ENCODE results near the gene NFE2.
"Not testable (repeated sequence)": the region's sequence is repeated elsewhere in the genome, so short reads cannot be mapped to it uniquely, and the experiment has no call there.

Gene NFE2

DNA sequence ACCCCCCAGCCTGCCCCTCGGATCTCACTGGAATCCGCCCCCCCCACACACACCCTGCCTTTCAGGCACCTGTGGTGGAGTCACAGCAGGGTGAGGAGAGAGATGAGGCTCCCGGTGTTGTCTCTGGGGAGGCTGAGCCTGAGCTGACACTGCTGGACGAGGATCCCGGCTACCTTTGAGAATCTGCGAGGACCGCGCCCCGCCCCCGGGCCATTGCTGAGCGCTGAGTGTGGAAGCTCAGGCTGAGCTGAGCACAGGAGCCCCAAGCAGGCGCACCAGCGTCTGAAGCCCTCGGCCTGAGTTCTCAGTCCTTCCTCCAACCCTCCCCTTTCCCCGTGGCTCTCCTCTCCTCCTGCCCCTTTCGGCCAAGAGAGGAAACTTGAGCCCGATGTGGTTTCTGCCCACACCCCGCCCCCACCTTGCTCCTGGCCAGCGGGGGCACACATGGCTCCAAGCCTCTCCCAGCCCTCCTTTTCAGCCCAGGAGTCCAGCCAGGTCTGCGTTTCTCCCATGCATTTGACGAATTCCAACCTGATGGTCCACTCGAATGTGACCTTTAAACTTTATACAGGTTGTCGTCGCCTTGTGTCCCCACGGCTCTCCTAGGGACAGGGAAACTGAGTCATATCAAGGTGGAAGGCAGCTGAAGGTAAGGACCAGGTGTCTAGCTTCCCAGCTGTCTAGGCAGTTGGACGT is at the start of gene NFE2:
Gene NFE2, minus strand, starts transcription at position 284 of the 696 bp plus-strand sequence. CDS start 5,767 bp downstream, outside the sequence.
- in situ Hi-C loops (cut with HindIII; ENCODE audit: low pct_ligation_motif_present, low pct_unique_long_range_greater_than_20kb, low sequenced_read_pairs): no loop called here

DNA sequence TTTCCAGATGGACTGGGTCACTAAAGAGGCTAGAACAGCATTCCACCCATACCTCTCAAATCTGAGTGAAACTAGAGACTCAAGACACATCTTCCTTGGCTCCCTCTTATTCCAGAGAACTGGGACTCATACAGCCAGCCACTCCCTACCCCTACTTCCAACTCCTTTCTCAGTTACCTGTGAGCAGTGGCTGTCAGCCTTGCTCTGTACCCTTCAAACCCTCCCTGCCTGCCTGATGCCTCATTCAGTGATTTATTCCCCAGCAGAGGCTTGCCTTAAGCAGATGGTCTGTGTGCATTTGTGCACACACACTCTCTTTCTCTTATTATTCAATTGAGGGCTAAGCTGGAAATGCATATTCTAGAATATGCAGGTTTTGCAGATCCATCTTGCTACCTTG is 48.9 kb upstream of the NFE2 start:
- no peak for DNase-seq
- in situ Hi-C loops (cut with HindIII; ENCODE audit: low pct_ligation_motif_present, low pct_unique_long_range_greater_than_20kb, low sequenced_read_pairs): no loop called here

More for the DNA sequence above, at the start of gene NFE2:
- DNase-seq: peak; percentile 89

GRCh38 chr12:54349036-54349435 is 48.2 kb upstream of the NFE2 start:
- DNase-seq: no peak
- in situ Hi-C loops (cut with HindIII; ENCODE audit: low pct_ligation_motif_present, low pct_unique_long_range_greater_than_20kb, low sequenced_read_pairs): no loop called here

GRCh38 chr12:54341378-54342300 is 40.8 kb upstream of the NFE2 start:
- in situ Hi-C loops (cut with HindIII; ENCODE audit: low pct_ligation_motif_present, low pct_unique_long_range_greater_than_20kb, low sequenced_read_pairs): no loop called here
- DNase-seq: no peak

- DNase-seq: no peak
- in situ Hi-C loops (cut with HindIII; ENCODE audit: low pct_ligation_motif_present, low pct_unique_long_range_greater_than_20kb, low sequenced_read_pairs): no loop called here
Measured at GRCh38 chr12:54340846-54341245, 40.0 kb upstream of the NFE2 start.

GRCh38 chr12:54338698-54339296 is 38.0 kb upstream of the NFE2 start:
- in situ Hi-C loops (cut with HindIII; ENCODE audit: low pct_ligation_motif_present, low pct_unique_long_range_greater_than_20kb, low sequenced_read_pairs): no loop called here
- no peak for DNase-seq

DNA sequence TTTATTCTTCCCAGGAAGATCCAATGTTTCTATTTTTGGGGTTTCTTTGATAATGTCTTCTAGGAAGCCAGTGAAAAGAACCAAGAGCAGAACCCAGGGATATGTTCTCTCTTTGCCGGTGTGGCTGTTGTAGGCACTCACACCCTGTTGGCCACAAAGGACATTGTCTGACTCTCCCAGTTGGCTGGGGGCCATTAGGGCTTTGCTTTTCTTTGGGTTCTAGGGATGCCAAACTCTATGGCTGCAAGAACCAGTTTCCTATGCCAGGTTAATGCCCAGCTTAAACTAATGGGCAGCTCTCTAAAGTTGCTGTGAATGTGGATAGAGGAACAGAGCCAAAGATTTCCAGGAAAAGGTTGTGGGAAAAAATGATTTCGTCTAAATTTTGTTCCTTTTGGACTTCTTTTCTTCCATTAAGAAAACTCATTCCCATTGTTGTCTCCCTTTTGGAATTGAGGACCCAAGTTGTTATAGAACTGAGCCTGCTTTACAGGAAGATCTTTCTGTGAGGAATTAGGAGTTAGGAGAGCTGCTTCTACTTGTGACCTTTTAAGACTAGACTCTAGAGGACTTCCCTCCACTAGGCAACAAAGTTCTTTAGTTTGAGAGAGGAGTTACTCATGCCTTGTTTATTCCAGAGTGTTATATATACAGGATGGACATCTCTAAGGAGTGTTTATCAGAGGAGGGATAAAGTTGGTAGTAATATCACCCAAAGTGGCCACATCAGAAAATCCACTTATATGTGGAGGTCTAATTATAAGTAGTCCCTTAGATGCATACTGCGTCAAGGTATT is 37.2 kb upstream of the NFE2 start:
- in situ Hi-C loops (cut with HindIII; ENCODE audit: low pct_ligation_motif_present, low pct_unique_long_range_greater_than_20kb, low sequenced_read_pairs): no loop called here
- no peak for DNase-seq

DNA sequence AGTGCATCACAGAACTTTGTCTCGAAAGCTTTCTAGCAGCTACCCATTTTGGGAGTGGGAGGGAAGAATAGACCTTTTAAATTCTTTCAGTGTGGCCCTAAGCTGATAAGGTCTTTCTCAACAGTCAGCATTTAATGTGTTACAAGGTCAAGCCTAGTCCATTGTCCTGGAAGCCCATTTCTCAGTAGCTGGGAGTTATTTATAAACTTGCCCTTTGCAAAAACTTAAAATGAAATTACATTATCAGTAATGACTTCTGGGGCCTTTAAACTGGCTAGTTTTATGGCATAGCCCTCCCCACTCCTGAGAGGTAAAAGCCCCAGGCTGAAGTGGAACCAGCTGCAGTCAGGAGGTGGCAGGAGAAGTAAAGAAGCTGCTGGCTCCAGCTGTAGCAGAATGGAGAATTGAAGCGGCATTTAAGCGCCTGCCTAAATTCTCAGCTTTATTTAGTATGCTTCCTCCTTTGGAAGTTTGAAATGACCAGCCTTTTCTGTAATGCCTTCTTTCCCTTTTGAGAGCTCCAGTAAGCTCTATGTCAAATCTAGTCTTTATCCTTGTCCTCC is 36.5 kb upstream of the NFE2 start:
- DNase-seq: no peak
- in situ Hi-C loops (cut with HindIII; ENCODE audit: low pct_ligation_motif_present, low pct_unique_long_range_greater_than_20kb, low sequenced_read_pairs): no loop called here

- no peak for DNase-seq
- in situ Hi-C loops (cut with HindIII; ENCODE audit: low pct_ligation_motif_present, low pct_unique_long_range_greater_than_20kb, low sequenced_read_pairs): no loop called here
Measured at GRCh38 chr12:54333420-54334034, 32.7 kb upstream of the NFE2 start.

DNA sequence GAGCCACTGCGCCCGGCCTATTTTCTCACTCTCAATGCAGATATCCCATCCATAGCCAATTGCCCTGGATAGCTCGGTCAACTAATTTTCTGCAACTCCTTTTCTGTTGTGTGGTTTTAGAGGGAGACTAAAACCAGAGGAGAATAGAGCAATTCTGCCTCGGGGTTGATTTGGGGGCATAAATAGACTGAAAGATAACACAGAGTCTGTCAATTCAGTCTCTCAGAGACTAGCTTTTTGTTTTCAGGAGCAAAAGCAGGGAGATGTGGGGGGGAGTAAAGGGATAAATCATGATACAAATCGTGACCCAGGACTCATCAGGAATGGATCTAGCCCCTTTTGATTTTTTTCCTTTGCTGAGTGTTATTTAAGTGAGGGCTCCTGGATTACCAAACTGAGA is 30.6 kb upstream of the NFE2 start:
- in situ Hi-C loops (cut with HindIII; ENCODE audit: low pct_ligation_motif_present, low pct_unique_long_range_greater_than_20kb, low sequenced_read_pairs): no loop called here
- no peak for DNase-seq

DNA sequence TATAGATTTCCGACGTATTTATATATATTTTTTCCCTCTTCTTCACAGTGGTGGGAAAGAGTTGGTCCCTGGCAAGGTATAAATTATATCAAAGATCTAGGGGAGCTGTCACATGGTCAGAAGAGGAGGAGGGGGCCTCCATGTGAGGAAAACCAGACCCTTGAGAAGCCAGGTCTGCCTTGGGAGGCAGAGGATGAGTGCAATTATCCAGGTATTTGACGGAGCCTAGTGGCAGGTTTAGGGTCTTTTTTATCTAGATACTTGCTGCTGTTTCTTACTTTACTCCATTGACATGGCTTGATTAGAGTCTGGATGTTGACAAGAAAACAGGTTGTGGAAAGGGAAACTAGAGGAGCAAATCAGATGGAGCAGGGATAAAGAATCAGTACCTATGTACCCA is 29.6 kb upstream of the NFE2 start:
- no peak for DNase-seq
- in situ Hi-C loops (cut with HindIII; ENCODE audit: low pct_ligation_motif_present, low pct_unique_long_range_greater_than_20kb, low sequenced_read_pairs): no loop called here

- in situ Hi-C loops (cut with HindIII; ENCODE audit: low pct_ligation_motif_present, low pct_unique_long_range_greater_than_20kb, low sequenced_read_pairs): no loop called here
- no peak for DNase-seq
Measured at GRCh38 chr12:54329759-54330158, 28.9 kb upstream of the NFE2 start.

DNA sequence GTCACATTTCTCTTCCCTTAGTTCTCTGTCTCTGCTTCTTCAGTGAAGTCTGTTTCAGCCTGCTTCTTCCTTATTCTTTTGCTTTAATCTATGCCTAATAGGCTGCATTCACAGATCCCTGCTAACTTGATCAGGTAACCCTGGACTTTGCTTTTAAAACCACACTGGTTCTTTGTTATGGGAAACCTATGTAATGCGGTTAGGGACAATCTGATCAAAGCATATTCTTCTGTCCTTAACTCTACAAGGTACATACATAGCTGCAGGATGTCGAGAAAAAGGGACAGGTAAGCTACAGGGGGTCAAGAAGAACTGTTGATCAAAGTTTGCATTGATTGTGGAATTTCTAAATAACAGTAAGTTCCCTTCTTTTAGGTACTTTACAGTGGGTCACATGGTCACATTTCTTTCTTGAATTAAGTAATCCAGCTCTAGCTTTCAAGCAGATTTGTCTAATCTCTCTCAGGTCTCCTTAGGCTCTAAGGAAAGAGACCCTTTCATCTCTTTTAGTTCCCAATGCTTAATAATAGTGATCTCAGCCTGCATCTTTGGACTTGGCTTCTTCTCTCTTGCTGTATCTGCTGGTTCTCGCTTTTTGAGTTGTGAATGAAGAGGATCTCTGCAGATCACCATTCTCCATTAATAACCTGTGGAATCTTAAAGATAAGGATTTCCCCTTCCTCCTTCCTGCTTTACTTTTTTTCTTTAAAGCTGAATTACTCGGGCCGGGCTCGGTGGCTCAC is 28.0 kb upstream of the NFE2 start:
- in situ Hi-C loops (cut with HindIII; ENCODE audit: low pct_ligation_motif_present, low pct_unique_long_range_greater_than_20kb, low sequenced_read_pairs): no loop called here

DNA sequence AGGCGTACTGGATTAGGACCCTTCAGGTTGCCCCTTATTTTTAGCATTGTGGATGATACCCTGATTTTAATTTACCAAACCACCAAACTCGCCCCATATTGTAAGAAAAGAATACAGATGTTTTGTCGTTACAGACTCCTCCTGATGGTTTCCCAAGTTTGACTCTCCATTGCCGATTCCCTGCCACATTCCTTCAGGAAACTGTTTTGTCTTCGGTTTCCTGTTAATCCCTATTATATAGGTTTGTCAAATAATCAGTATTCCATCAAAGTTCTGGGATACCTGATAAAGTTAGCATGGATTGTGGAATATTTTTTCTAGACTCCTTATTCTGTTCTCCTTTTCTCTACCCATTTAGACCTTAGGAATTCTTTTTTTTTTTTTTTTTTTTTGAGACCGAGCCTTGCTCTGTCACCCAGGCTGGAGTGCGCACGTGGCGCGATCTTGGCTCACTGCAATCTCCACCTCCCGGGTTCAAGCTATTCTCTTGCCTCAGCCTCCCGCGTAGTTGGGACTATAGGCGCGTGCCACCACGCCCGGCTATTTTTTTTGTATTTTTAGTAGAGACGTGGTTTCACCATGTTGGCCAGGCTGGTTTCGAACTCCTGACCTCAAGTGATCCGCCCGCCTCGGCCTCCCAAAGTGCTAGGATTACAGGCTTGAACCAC is 24.8 kb upstream of the NFE2 start:
- DNase-seq; in situ Hi-C loops (cut with HindIII; ENCODE audit: low pct_ligation_motif_present, low pct_unique_long_range_greater_than_20kb, low sequenced_read_pairs): not testable (repeated sequence)

More for the DNA sequence above, 28.0 kb upstream of the NFE2 start:
- DNase-seq: no peak

DNA sequence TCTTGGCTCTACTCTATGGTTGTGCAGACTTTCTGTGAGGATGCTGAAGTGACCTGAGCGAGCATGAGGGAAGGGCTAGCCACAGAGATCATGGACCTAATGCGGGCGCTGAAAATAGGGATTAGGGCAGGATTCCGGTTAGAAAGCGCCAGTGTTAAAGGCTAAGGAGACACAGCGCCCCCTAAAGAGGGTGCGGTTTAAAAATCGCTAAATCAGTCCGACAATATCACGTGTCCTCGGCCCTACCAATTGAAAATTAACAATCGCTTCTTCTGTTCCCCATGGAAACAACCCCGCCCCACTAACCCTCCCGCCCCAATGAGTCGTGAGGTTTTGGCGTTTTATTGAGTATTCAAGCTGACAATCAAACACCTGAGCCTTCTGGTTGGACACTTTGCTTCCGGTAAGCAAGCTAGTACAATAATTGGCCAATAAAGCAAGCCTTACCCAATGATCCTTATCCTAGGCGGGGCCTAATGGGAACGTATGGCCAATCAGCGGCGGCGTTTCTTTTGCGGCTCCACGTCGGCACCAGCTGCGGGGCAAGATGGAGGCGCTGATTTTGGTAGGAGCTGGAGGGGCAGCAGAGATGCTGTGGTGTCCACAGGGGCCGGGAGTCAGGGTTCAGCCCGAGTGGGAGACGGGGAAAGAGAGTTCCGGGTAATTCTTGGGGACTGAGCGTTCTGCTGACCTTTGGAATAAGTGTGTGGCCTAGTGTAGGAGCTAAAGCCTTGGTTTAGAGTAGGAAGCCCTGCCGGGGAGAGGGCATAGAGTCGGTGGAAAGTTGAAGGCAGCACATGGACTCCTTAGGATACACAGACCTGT is 24.0 kb upstream of the NFE2 start, which contains the start of gene COPZ1:
Gene COPZ1, plus strand, starts transcription at position 515 of the 825 bp plus-strand sequence. Its CDS starts 33 bp downstream, at position 548.
- in situ Hi-C loops (cut with HindIII; ENCODE audit: low pct_ligation_motif_present, low pct_unique_long_range_greater_than_20kb, low sequenced_read_pairs): no loop called here
- peak; percentile 100 for DNase-seq

- in situ Hi-C loops (cut with HindIII; ENCODE audit: low pct_ligation_motif_present, low pct_unique_long_range_greater_than_20kb, low sequenced_read_pairs): no loop called here
- DNase-seq: no peak
Measured at GRCh38 chr12:54321363-54321762, 20.5 kb upstream of the NFE2 start.

All from ACHN (cell line).